Measurements from ENCODE around the gene PCLO. TPM values are rescaled to one million over a fixed set of nuclear protein-coding genes. Genes with fewer than 3 reads are reported as not detected.

PCLO gene
- total and polyA plus RNA-seq, 2 of the 8 experiments (the other 6 are each of a cell fraction or from before 2014, with no cell fraction given), result 1.5 to 3.2 TPM

GRCh38 chr7:82736633-82737032 is 426.1 kb downstream of the PCLO start:
- no peaks in the 10 kb centered on the region for H3K4me1 ChIP-seq (replicated peaks in 1 of 4; ENCODE audit: control insufficient read depth in 3 of 4, insufficient read depth in 4 of 4, low read length in 3 of 4)
- POLR2A ChIA-PET (ENCODE audit: partially characterized antibody), result no interaction called here
- no peak overlapping the region for H3K14ac ChIP-seq (ENCODE audit: insufficient read length)
- no peak overlapping the region for H2BK12ac ChIP-seq (ENCODE audit: low read depth, low read length)
- no peak overlapping the region for H4K8ac ChIP-seq (ENCODE audit: extremely low read depth, insufficient read depth, low read length)
- H3K23me2 ChIP-seq (ENCODE audit: low read depth, low read length), result no peaks in the 10 kb centered on the region
- H2BK20ac ChIP-seq (ENCODE audit: low read length), result no peak overlapping the region
- H3K4me3 ChIP-seq (ENCODE audit: extremely low read depth in 1 of 4, insufficient read depth in 2 of 4, low read depth in 3 of 4, low read length in 4 of 4), result no peak overlapping the region
- no peak overlapping the region for H2AFZ ChIP-seq (ENCODE audit: low read length)
- no peaks in the 10 kb centered on the region for H3K36me3 ChIP-seq (ENCODE audit: control insufficient read depth in 2 of 4, insufficient read depth in 4 of 4, low read length in 3 of 4)
- H3K23ac ChIP-seq (ENCODE audit: insufficient read length), result no peak overlapping the region
- H4K20me1 ChIP-seq (replicated peaks in 1 of 2; ENCODE audit: control insufficient read depth in 1 of 2, insufficient read depth in 2 of 2, low read length in 2 of 2), result no peaks in the 10 kb centered on the region
- H2BK120ac ChIP-seq (replicated peaks; ENCODE audit: low read depth, low read length), result no peak overlapping the region
- no peak overlapping the region for H3K4me2 ChIP-seq (ENCODE audit: insufficient read depth in 1 of 2, low read depth in 2 of 2, low read length in 2 of 2)
- WGBS, 2 experiments (ENCODE audit: extremely low coverage in 1 of 2, insufficient coverage in 1 of 2, insufficient read length in 1 of 2, insufficient replicate concordance in 2 of 2, low coverage in 1 of 2, low lambda C conversion rate in 2 of 2, missing lambda C conversion rate in 1 of 2), result 89% methylated on average over 3 of the region's 3 CpGs; no CpG with 5 or more reads in 1 of the 2 experiments
- no peak overlapping the region for H3K9ac ChIP-seq (replicated peaks in 1 of 4; ENCODE audit: extremely low read depth in 1 of 4, low read depth in 3 of 4, low read length in 3 of 4)
- no peaks in the 10 kb centered on the region for H3K27me3 ChIP-seq (replicated peaks in 1 of 4; ENCODE audit: control insufficient read depth in 3 of 4, extremely low read depth in 1 of 4, insufficient read depth in 3 of 4, low read length in 3 of 4)
- no peak overlapping the region for H2BK15ac ChIP-seq (ENCODE audit: low read length)
- no peak overlapping the region for H2AK5ac ChIP-seq (ENCODE audit: low read depth, low read length)
- DNase-seq (ENCODE audit: low read depth in 1 of 2, low spot score in 2 of 2) (no peak), FAIRE-seq (no peak)
- CTCF ChIA-PET (ENCODE audit: partially characterized antibody), result interaction anchor here (0.6 to 5.5 kb wide), 7 partner anchors 8 to 74 kb away, joined by 3 to 30 read pairs (median 4); no protein-coding TSS in a partner anchor
- no peak overlapping the region for H4K5ac ChIP-seq (ENCODE audit: insufficient read length, low read depth, low read length)
- no peaks in the 10 kb centered on the region for H3K9me3 ChIP-seq (ENCODE audit: insufficient read depth in 2 of 2, low read depth in 1 of 2, low read length in 1 of 2)
- H3K79me2 ChIP-seq (ENCODE audit: control insufficient read depth in 1 of 2, insufficient read depth in 2 of 2, low read length in 2 of 2), result no peaks in the 10 kb centered on the region
- no peak overlapping the region for H2BK5ac ChIP-seq (ENCODE audit: low read depth, low read length)
- H4K91ac ChIP-seq (replicated peaks; ENCODE audit: insufficient read length, low read length), result no peak overlapping the region
- H3K4ac ChIP-seq (replicated peaks; ENCODE audit: insufficient read length, low read depth, low read length), result no peak overlapping the region
- no peak overlapping the region for H3K27ac ChIP-seq (ENCODE audit: low read depth, low read length)
- no peak overlapping the region for H3K56ac ChIP-seq (replicated peaks; ENCODE audit: insufficient read length, low read depth, low read length)
- no peak overlapping the region for H3K18ac ChIP-seq (ENCODE audit: extremely low read depth, low read length)
- no peaks in the 10 kb centered on the region for H3K79me1 ChIP-seq (ENCODE audit: low read depth, low read length)
- no peak for TF ChIP-seq YY1 (IDR thresholded peaks at IDR 0.05; ENCODE audit: low read depth, low read length)
- TF ChIP-seq NRF1 (IDR thresholded peaks at IDR 0.05; ENCODE audit: low read depth, low read length), result no peak
- TF ChIP-seq TEAD4 (IDR thresholded peaks at IDR 0.05; ENCODE audit: low read depth, low read length), result no peak
- no peak for TF ChIP-seq CBX5 (IDR thresholded peaks at IDR 0.05; ENCODE audit: low read depth, low read length)
- TF ChIP-seq MAFK (IDR thresholded peaks at IDR 0.05; ENCODE audit: low read depth, low read length), result no peak
- TF ChIP-seq E2F6 (IDR thresholded peaks at IDR 0.05), result no peak
- TF ChIP-seq EGR1 (IDR thresholded peaks at IDR 0.05; ENCODE audit: borderline replicate concordance, low read depth, low read length), result no peak
- no peak for TF ChIP-seq TBP (IDR thresholded peaks at IDR 0.05; ENCODE audit: low read depth, low read length)
- TF ChIP-seq HDAC6 (IDR thresholded peaks at IDR 0.05; ENCODE audit: low read depth, low read length), result no peak
- no peak for TF ChIP-seq RXRA (IDR thresholded peaks at IDR 0.05; ENCODE audit: insufficient read depth, low read depth, low read length)
- TF ChIP-seq MAX (IDR thresholded peaks at IDR 0.05), result no peak
- no peak for TF ChIP-seq EP300 (IDR thresholded peaks at IDR 0.05; ENCODE audit: borderline replicate concordance in 1 of 2, low read depth in 2 of 2, low read length in 2 of 2)
- TF ChIP-seq SUZ12 (IDR thresholded peaks at IDR 0.05; ENCODE audit: low read length), result no peak
- TF ChIP-seq TAF1 (IDR thresholded peaks at IDR 0.05; ENCODE audit: low read depth, low read length), result no peak
- no peak for TF ChIP-seq GTF2F1 (IDR thresholded peaks at IDR 0.05; ENCODE audit: borderline replicate concordance, low read depth, low read length)
